ENCODE measurements around the gene TTR. TPM values are rescaled to one million over a fixed set of nuclear protein-coding genes. Genes with fewer than 3 reads are reported as not detected.

Gene TTR
- total RNA-seq, 1 experiment from 2014 or later = not detected

- no peak for DNase-seq (ENCODE audit: low read depth)
These were observed 12.3 kb upstream of the TTR start for GRCh38 chr18:31579375-31579774.

GRCh38 chr18:31581498-31582197, 10.0 kb upstream of the TTR start:
- no peak for DNase-seq (ENCODE audit: low read depth)

- no peak for DNase-seq (ENCODE audit: low read depth)
These were observed 8.4 kb upstream of the TTR start for GRCh38 chr18:31583185-31583854.

- DNase-seq (ENCODE audit: low read depth) = no peak
These were observed 5.7 kb upstream of the TTR start for GRCh38 chr18:31585991-31586390.

- no peak for DNase-seq (ENCODE audit: low read depth)
These were observed 5.1 kb upstream of the TTR start for GRCh38 chr18:31586616-31587015.

- DNase-seq (ENCODE audit: low read depth) = no peak
These were observed 4.1 kb upstream of the TTR start for GRCh38 chr18:31587529-31587928.

GRCh38 chr18:31590570-31590969, 1.1 kb upstream of the TTR start:
- no peak for DNase-seq (ENCODE audit: low read depth)

GRCh38 chr18:31591113-31591512, 564 bp upstream of the TTR start:
- no peak for DNase-seq (ENCODE audit: low read depth)

GRCh38 chr18:31592506-31593157, 955 bp downstream of the TTR start:
- DNase-seq (ENCODE audit: low read depth) = no peak

- no peak for DNase-seq (ENCODE audit: low read depth)
These were observed 3.6 kb downstream of the TTR start for GRCh38 chr18:31595121-31595771.

- DNase-seq (ENCODE audit: low read depth) = no peak
These were observed 4.6 kb downstream of the TTR start for GRCh38 chr18:31596081-31596872.

GRCh38 chr18:31598021-31598805, 6.5 kb downstream of the TTR start:
- DNase-seq (ENCODE audit: low read depth) = no peak

GRCh38 chr18:31603315-31603714, 11.6 kb downstream of the TTR start:
- no peak for DNase-seq (ENCODE audit: low read depth)

GRCh38 chr18:31606265-31606664, 14.6 kb downstream of the TTR start:
- no peak for DNase-seq (ENCODE audit: low read depth)

GRCh38 chr18:31607384-31607783, 15.7 kb downstream of the TTR start:
- DNase-seq (ENCODE audit: low read depth) = no peak

GRCh38 chr18:31609886-31610285, 18.2 kb downstream of the TTR start:
- DNase-seq (ENCODE audit: low read depth) = no peak

- no peak for DNase-seq (ENCODE audit: low read depth)
These were observed 18.9 kb downstream of the TTR start for GRCh38 chr18:31610286-31611205.

- no peak for DNase-seq (ENCODE audit: low read depth)
These were observed 19.8 kb downstream of the TTR start for GRCh38 chr18:31611511-31611910.

GRCh38 chr18:31612124-31612523, 20.4 kb downstream of the TTR start:
- no peak for DNase-seq (ENCODE audit: low read depth)

- DNase-seq (ENCODE audit: low read depth) = no peak
These were observed 22.4 kb downstream of the TTR start for GRCh38 chr18:31614044-31614443.
